ENCODE measurements around the gene PDRG1.
"Not testable (repeated sequence)": the region's sequence is repeated elsewhere in the genome, so short reads cannot be mapped to it uniquely, and the experiment has no call there.

The PDRG1 gene

DNA sequence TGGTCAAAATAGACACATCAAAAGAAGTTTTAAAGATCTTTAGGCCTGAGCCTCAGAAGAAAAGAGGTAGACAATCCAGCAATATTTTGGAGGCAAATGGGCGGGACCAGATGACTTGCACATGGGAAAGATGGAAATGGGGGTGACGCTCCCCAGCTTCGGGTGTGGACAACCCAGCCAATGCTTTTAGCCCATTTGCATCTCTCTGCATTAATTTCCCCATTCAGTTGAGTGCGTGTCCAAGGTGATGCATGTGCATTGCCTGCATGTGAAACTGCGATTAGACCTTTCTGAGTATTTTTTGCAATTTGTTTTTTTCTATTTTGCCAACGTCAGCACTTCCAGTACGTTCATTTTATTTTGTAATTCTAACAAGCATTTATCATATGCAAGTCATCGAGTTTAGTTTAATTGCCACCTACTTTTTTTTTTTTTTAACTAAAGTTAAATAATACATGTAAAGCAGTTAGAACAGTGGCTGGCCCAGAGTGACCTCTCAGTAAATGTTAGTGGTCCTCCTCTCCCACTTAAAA is 24.2 kb downstream of the PDRG1 start:
- TF ChIP-seq, protein P1, sequence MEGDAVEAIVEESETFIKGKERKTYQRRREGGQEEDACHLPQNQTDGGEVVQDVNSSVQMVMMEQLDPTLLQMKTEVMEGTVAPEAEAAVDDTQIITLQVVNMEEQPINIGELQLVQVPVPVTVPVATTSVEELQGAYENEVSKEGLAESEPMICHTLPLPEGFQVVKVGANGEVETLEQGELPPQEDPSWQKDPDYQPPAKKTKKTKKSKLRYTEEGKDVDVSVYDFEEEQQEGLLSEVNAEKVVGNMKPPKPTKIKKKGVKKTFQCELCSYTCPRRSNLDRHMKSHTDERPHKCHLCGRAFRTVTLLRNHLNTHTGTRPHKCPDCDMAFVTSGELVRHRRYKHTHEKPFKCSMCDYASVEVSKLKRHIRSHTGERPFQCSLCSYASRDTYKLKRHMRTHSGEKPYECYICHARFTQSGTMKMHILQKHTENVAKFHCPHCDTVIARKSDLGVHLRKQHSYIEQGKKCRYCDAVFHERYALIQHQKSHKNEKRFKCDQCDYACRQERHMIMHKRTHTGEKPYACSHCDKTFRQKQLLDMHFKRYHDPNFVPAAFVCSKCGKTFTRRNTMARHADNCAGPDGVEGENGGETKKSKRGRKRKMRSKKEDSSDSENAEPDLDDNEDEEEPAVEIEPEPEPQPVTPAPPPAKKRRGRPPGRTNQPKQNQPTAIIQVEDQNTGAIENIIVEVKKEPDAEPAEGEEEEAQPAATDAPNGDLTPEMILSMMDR (conservative IDR thresholded peaks at IDR 0.05; ENCODE audit: low read depth, low read length), result no peak
- H3K4me3 ChIP-seq (ENCODE audit: low read length), result no peak overlapping the region
- DNase-seq (ENCODE audit: low read depth), result no peak

GRCh38 chr20:31926493-31926892 is 25.4 kb downstream of the PDRG1 start:
- TF ChIP-seq, protein P1 (conservative IDR thresholded peaks at IDR 0.05; ENCODE audit: low read depth, low read length), result no peak
- H3K4me3 ChIP-seq (ENCODE audit: low read length), result no peak overlapping the region
- DNase-seq (ENCODE audit: low read depth), result no peak

DNA sequence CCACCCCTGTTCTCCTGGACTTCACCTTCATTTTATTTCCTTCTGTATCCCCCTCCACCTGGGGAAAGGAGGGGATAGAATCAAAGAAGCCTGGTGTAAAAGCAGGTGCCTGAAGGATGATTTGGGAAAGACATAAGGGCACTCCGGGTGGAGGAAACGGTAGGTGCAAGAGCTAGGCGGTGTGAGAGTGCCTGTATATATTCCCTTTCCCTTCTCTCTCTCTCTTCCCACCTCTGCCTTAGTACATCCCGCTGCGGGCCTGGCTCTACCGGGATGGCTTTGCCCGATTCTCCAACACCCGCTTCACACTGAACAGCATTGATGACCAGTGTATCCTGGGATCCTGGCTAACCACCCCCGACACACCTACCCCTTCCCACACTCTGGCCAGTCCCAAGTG is 26.2 kb downstream of the PDRG1 start:
- H3K4me3 ChIP-seq (ENCODE audit: low read length), result no peak overlapping the region
- TF ChIP-seq, protein P1 (conservative IDR thresholded peaks at IDR 0.05; ENCODE audit: low read depth, low read length), result no peak
- no peak for DNase-seq (ENCODE audit: low read depth)

- no peak for DNase-seq (ENCODE audit: low read depth)
- no peak overlapping the region for H3K4me3 ChIP-seq (ENCODE audit: low read length)
Measured at GRCh38 chr20:31924561-31924960, 27.3 kb downstream of the PDRG1 start.

DNA sequence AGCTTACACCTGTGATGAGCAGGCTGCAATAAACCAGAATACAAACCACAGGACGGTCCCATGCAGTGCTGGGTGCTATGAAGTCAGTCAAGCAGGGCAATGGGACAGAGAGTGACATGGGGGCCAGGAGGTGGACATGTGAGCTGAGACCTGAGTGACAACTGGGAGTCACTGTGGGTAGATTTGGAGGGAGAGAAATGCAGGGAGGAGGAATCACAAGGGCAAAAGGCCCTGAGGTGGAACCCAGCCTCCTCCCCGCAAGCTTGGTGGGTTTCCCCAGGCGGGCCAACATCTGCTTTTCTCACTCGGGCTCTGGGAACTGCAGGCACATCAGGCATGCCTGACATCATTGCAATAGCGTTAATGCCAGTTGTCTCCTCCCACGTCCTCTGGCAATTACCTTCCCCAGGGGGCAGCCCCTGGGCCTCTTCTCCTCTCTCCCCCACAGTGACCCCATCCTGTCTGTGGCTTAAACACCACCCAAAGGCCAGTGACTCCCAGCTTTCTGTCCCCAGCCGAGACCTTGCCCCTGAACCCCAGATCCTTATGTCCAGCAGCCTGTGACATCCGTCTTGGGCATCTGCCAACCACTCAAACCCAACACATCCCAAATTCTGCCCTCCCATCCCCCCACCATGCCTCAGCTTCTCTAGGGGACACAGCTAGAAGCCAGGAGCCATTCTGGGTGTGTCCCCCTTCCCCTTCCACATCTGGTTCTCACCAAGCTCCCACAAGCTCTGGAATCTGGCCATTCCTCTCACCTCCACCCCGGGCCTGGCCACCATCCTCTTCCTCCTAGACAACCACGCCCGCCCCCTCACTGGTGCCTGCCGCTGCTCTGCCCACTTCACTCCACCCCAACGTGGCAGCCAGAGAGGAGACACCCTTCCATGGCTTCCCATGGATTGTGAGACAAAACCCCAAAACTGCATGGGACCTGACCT is 28.2 kb downstream of the PDRG1 start:
- H3K4me3 ChIP-seq (ENCODE audit: low read length), result no peak overlapping the region
- DNase-seq (ENCODE audit: low read depth), result no peak
- TF ChIP-seq, protein P1 (conservative IDR thresholded peaks at IDR 0.05; ENCODE audit: low read depth, low read length), result no peak

More at GRCh38 chr20:31924561-31924960, 27.3 kb downstream of the PDRG1 start:
- TF ChIP-seq, protein P1 (conservative IDR thresholded peaks at IDR 0.05; ENCODE audit: low read depth, low read length), result no peak

DNA sequence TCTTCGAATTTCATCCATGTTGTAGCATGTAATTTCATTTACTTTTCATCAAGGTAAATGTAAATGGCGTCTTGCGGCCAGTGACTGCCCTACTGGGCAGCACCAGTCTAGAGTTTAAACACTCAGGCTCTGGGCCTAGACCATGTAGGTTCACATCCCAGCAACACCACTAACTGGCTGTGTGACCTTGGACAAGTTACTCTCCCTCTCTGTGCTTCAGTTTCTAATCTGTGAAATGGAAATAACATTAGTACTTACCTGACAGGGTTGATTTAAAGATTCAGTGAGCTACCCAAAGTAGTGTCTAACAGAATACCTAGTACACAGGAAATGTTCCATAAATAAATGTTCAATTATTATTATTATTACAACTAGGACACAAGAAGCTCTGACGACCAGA is 29.3 kb downstream of the PDRG1 start:
- TF ChIP-seq, protein P1 (conservative IDR thresholded peaks at IDR 0.05; ENCODE audit: low read depth, low read length), result no peak
- H3K4me3 ChIP-seq (ENCODE audit: low read length), result no peak overlapping the region
- DNase-seq (ENCODE audit: low read depth), result no peak

DNA sequence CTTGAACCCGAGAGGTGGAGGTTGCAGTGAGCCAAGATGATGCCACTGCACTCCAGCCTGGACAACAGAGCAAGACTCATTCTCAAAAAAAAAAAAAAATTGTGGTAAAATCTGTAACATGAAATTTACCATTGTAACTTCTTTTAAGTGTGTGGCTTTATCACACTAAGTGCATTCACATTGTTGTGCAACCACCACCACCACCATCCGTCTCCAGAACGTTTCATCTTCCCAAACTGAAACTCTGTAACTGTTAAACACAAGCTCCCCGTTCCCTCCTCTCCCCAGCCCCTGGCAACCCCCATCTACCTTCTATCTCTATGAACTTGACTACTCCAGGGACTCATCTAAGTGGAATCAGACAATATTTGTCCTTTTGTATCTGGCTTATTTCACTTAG is 29.7 kb downstream of the PDRG1 start:
- no peak overlapping the region for H3K4me3 ChIP-seq (ENCODE audit: low read length)
- no peak for DNase-seq (ENCODE audit: low read depth)
- TF ChIP-seq, protein P1 (conservative IDR thresholded peaks at IDR 0.05; ENCODE audit: low read depth, low read length), result no peak

DNA sequence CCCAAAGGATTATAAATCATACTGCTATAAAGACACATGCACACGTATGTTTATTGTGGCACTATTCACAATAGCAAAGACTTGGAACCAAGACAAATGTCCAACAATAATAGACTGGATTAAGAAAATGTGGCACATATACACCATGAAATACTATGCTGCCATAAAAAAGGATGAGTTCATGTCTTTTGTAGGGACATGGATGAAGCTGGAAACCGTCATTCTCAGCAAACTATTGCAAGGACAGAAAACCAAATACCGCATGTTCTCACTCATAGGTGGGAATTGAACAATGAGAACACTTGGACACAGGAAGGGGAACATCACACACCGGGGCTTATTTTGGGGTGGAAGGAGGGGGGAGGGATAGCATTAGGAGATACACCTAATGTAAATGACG is 30.4 kb downstream of the PDRG1 start:
- not testable (repeated sequence) for H3K4me3 ChIP-seq (ENCODE audit: low read length); DNase-seq (ENCODE audit: low read depth)

All from retinal pigment epithelial cell (primary cell).